GM23338 (cell line): ENCODE data around the gene ATF1.

ENCODE experiments used
- CREB1 ChIP-seq: fragments of 250-450 bp; sonication (Bioruptor Pico); IDR thresholded peaks from 2 replicates; pipeline ENCODE4 v1.5.0; 2020; ENCODE audit warnings: low read depth, mild to moderate bottlenecking, moderate library complexity
- EZH2 ChIP-seq: fragments of 200-600 bp; sonication (generic); IDR thresholded peaks from one replicate; pipeline ENCODE4 v1.8.0; 2017; ENCODE audit warnings: antibody characterized with exemption, mild to moderate bottlenecking, low read depth; ENCODE audit not compliant: unreplicated experiment
- EZH2phosphoT487 ChIP-seq: fragments of 200-600 bp; sonication (generic); IDR thresholded peaks from one replicate; pipeline ENCODE4 v1.8.1; 2018; ENCODE audit warnings: antibody characterized with exemption; ENCODE audit not compliant: unreplicated experiment
- JUNB ChIP-seq: IDR thresholded peaks from one replicate; pipeline ENCODE4 v1.6.1; 2016; ENCODE audit warnings: antibody characterized with exemption; ENCODE audit not compliant: unreplicated experiment
- NANOG ChIP-seq: IDR thresholded peaks from 2 replicates; pipeline ENCODE4 v1.6.1; 2016; ENCODE audit warnings: antibody characterized with exemption, borderline replicate concordance
- POLR2AphosphoS5 ChIP-seq: IDR thresholded peaks from 2 replicates; pipeline ENCODE4 v1.6.1; 2016; ENCODE audit warnings: antibody characterized with exemption, low read depth
- STAT1 ChIP-seq: IDR thresholded peaks from one replicate; pipeline ENCODE4 v1.6.1; 2016; ENCODE audit warnings: antibody characterized with exemption; ENCODE audit not compliant: unreplicated experiment
- TF ChIP-seq, protein P1 (sequence below): IDR thresholded peaks from 2 replicates; pipeline ENCODE4 v1.6.1; 2016; ENCODE audit warnings: antibody characterized with exemption
- TF ChIP-seq, protein P2 (sequence below), 2 experiments: fragments of 200-600 bp in 1 of 2; sonication (generic) in 1 of 2; conservative IDR thresholded peaks; 2 replicates each; pipeline versions ENCODE4 v1.5.1 to v1.6.1; 2016 to 2017; ENCODE audit warnings: antibody characterized with exemption in 2 of 2, low read depth in 2 of 2, mild to moderate bottlenecking in 2 of 2, moderate library complexity in 1 of 2
- TF ChIP-seq, protein P3 (sequence below): IDR thresholded peaks from one replicate; pipeline ENCODE4 v1.6.1; 2018; ENCODE audit warnings: antibody characterized with exemption; ENCODE audit not compliant: unreplicated experiment

DNA sequence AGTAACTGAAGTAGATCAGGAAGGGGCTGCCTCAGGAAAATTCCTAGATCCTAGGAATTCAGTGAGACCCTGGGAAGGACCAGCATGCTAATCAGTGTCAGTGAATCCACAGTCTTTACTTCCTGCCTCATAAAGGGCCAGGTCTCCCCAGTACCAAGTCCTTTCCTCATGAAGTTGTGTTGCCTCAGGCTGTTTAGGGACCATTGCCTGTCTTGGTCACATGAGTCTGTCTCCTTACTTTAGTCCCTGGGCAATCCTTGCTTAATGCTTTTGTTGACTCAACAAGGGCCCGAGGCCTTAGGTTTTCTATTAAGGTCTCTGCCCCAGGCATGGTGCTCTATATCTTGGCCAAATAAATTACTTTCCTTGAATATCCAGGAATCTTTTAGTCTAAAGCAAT, 16.1 kb upstream of the ATF1 start:
- TF ChIP-seq CREB1 (CRISPR knock-in tag) (no peak), EZH2 (no peak), EZH2phosphoT487 (no peak), POLR2AphosphoS5 (no peak), JUNB (no peak), STAT1 (no peak), NANOG (no peak)
- TF ChIP-seq, protein P1, sequence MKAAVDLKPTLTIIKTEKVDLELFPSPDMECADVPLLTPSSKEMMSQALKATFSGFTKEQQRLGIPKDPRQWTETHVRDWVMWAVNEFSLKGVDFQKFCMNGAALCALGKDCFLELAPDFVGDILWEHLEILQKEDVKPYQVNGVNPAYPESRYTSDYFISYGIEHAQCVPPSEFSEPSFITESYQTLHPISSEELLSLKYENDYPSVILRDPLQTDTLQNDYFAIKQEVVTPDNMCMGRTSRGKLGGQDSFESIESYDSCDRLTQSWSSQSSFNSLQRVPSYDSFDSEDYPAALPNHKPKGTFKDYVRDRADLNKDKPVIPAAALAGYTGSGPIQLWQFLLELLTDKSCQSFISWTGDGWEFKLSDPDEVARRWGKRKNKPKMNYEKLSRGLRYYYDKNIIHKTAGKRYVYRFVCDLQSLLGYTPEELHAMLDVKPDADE, result no peak
- TF ChIP-seq, protein P2, sequence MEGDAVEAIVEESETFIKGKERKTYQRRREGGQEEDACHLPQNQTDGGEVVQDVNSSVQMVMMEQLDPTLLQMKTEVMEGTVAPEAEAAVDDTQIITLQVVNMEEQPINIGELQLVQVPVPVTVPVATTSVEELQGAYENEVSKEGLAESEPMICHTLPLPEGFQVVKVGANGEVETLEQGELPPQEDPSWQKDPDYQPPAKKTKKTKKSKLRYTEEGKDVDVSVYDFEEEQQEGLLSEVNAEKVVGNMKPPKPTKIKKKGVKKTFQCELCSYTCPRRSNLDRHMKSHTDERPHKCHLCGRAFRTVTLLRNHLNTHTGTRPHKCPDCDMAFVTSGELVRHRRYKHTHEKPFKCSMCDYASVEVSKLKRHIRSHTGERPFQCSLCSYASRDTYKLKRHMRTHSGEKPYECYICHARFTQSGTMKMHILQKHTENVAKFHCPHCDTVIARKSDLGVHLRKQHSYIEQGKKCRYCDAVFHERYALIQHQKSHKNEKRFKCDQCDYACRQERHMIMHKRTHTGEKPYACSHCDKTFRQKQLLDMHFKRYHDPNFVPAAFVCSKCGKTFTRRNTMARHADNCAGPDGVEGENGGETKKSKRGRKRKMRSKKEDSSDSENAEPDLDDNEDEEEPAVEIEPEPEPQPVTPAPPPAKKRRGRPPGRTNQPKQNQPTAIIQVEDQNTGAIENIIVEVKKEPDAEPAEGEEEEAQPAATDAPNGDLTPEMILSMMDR (conservative IDR thresholded peaks at IDR 0.05; ENCODE audit: low read depth in 2 of 2), result no peak
- TF ChIP-seq, protein P3, sequence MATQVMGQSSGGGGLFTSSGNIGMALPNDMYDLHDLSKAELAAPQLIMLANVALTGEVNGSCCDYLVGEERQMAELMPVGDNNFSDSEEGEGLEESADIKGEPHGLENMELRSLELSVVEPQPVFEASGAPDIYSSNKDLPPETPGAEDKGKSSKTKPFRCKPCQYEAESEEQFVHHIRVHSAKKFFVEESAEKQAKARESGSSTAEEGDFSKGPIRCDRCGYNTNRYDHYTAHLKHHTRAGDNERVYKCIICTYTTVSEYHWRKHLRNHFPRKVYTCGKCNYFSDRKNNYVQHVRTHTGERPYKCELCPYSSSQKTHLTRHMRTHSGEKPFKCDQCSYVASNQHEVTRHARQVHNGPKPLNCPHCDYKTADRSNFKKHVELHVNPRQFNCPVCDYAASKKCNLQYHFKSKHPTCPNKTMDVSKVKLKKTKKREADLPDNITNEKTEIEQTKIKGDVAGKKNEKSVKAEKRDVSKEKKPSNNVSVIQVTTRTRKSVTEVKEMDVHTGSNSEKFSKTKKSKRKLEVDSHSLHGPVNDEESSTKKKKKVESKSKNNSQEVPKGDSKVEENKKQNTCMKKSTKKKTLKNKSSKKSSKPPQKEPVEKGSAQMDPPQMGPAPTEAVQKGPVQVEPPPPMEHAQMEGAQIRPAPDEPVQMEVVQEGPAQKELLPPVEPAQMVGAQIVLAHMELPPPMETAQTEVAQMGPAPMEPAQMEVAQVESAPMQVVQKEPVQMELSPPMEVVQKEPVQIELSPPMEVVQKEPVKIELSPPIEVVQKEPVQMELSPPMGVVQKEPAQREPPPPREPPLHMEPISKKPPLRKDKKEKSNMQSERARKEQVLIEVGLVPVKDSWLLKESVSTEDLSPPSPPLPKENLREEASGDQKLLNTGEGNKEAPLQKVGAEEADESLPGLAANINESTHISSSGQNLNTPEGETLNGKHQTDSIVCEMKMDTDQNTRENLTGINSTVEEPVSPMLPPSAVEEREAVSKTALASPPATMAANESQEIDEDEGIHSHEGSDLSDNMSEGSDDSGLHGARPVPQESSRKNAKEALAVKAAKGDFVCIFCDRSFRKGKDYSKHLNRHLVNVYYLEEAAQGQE, result no peak
